GM18861 (cell line): ENCODE data around the gene HMX1.

Experiments
- ATAC-seq: cut with Tn5 transposase; IDR thresholded peaks from one replicate; pipeline ENCODE4 v1.9.1; 2021; ENCODE audit not compliant: unreplicated experiment

The HMX1 gene

GRCh38 chr4:8820178-8821102, 51.2 kb downstream of the HMX1 start:
- ATAC-seq, result no peak

- no peak for ATAC-seq
Measured at GRCh38 chr4:8819473-8820177, 52.0 kb downstream of the HMX1 start.

GRCh38 chr4:8819019-8819418, 52.6 kb downstream of the HMX1 start:
- no peak for ATAC-seq

- ATAC-seq, result no peak
Measured at GRCh38 chr4:8818063-8818881, 53.4 kb downstream of the HMX1 start.

GRCh38 chr4:8817813-8818062, 53.9 kb downstream of the HMX1 start:
- ATAC-seq, result no peak

- no peak for ATAC-seq
Measured at GRCh38 chr4:8817096-8817812, 54.4 kb downstream of the HMX1 start.
